ENCODE data around the gene KIAA1671. TPM values are rescaled to one million over a fixed set of nuclear protein-coding genes. Genes with fewer than 3 reads are reported as not detected.

Gene KIAA1671
- total RNA-seq, 1 experiment from 2014 or later, result 12.8 TPM

DNA sequence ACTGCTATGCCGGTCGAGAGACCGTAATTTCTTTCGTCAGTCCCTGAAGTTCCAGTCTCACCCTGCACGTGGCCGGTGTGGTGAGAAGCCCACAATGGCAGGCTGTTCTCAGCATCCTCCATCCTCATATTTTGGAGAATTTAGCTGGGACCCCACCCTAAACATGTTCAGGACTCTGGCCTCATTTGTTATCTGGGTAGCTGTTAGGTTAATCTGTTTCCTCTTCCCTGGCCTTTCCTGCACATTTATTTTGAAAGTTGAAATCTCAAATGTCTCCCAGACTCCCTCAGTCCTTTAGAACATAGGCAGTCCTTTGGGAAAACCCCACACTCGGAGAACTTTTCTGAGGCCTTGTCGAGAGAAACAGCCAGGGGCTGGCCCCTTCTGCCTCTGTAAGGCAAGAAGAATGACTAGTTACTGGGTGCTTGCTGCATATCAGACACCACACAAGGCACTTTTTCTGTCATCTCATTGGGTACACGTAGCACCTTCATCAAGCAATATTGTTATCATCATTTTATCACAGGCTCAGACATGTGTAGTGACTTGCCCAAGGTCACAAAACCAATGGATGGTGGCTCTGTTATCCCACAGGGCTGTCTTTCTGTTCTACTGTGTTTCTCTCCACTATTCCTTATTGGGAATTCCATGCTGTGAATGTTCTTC lies 137.8 kb downstream of the KIAA1671 start:
- TF ChIP-seq, protein P1, sequence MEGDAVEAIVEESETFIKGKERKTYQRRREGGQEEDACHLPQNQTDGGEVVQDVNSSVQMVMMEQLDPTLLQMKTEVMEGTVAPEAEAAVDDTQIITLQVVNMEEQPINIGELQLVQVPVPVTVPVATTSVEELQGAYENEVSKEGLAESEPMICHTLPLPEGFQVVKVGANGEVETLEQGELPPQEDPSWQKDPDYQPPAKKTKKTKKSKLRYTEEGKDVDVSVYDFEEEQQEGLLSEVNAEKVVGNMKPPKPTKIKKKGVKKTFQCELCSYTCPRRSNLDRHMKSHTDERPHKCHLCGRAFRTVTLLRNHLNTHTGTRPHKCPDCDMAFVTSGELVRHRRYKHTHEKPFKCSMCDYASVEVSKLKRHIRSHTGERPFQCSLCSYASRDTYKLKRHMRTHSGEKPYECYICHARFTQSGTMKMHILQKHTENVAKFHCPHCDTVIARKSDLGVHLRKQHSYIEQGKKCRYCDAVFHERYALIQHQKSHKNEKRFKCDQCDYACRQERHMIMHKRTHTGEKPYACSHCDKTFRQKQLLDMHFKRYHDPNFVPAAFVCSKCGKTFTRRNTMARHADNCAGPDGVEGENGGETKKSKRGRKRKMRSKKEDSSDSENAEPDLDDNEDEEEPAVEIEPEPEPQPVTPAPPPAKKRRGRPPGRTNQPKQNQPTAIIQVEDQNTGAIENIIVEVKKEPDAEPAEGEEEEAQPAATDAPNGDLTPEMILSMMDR (conservative IDR thresholded peaks at IDR 0.05; ENCODE audit: low read depth, low read length), result no peak
- TF ChIP-seq EZH2 (IDR thresholded peaks at IDR 0.05; ENCODE audit: borderline replicate concordance, low read depth, low read length, poor library complexity, severe bottlenecking), result no peak
- POLR2A ChIA-PET (ENCODE audit: low non-redundant PET), result no interaction called here
- BruUV-seq (replicated peaks), result no TSS peak
- Histone ChIP-seq H3K4me3 (ENCODE audit: low read depth, low read length, poor library complexity, severe bottlenecking) (no peak overlapping the region), H3K27me3 (replicated peaks; ENCODE audit: insufficient read depth, low read depth, low read length, poor library complexity) (no peaks in the 10 kb centered on the region), H3K36me3 (ENCODE audit: insufficient read depth, low read length, poor library complexity, severe bottlenecking) (no peaks in the 10 kb centered on the region), H3K9me3 (ENCODE audit: low read depth, low read length, poor library complexity, severe bottlenecking) (no peaks in the 10 kb centered on the region), H3K27ac (ENCODE audit: low read depth, low read length, poor library complexity, severe bottlenecking) (no peak overlapping the region), H3K4me1 (ENCODE audit: insufficient read depth, low read length, poor library complexity, severe bottlenecking) (no peaks in the 10 kb centered on the region)
- CTCF ChIA-PET, result no interaction called here
- DNase-seq (ENCODE audit: low spot score), result no peak
- intact Hi-C loops (cut with micrococcal nuclease; ENCODE audit: unreplicated experiment), result no loop called here

DNA sequence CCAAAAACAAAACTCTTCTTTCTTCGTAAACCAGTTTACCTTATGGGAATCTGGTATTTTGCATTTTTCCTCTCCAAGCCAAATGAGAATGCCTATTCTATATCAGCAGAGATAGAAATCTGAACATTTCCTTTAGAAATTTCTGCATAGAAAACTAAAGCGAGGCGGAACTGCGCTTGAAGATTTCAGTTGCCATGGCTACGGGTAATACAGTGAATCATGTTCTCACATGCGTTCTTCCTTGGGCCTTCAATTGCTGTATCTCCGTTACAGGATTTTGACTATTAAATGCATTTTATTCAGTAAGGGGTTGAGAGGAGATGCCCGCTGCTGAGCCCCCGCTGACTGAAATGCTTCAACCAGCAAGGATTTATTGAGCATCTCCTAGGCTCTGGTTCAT lies 138.9 kb downstream of the KIAA1671 start:
- Histone ChIP-seq H3K27ac (ENCODE audit: low read depth, low read length, poor library complexity, severe bottlenecking) (no peak overlapping the region), H3K36me3 (ENCODE audit: insufficient read depth, low read length, poor library complexity, severe bottlenecking) (no peaks in the 10 kb centered on the region), H3K4me1 (ENCODE audit: insufficient read depth, low read length, poor library complexity, severe bottlenecking) (no peaks in the 10 kb centered on the region), H3K27me3 (replicated peaks; ENCODE audit: insufficient read depth, low read depth, low read length, poor library complexity) (no peaks in the 10 kb centered on the region), H3K9me3 (ENCODE audit: low read depth, low read length, poor library complexity, severe bottlenecking) (no peaks in the 10 kb centered on the region), H3K4me3 (ENCODE audit: low read depth, low read length, poor library complexity, severe bottlenecking) (no peak overlapping the region)
- no TSS peak for BruUV-seq (replicated peaks)
- intact Hi-C loops (cut with micrococcal nuclease; ENCODE audit: unreplicated experiment), result no loop called here
- ChIA-PET POLR2A (ENCODE audit: low non-redundant PET) (no interaction called here), CTCF (no interaction called here)
- TF ChIP-seq, protein P1 (conservative IDR thresholded peaks at IDR 0.05; ENCODE audit: low read depth, low read length), result no peak
- no peak for TF ChIP-seq EZH2 (IDR thresholded peaks at IDR 0.05; ENCODE audit: borderline replicate concordance, low read depth, low read length, poor library complexity, severe bottlenecking)
- no peak for DNase-seq (ENCODE audit: low spot score)

DNA sequence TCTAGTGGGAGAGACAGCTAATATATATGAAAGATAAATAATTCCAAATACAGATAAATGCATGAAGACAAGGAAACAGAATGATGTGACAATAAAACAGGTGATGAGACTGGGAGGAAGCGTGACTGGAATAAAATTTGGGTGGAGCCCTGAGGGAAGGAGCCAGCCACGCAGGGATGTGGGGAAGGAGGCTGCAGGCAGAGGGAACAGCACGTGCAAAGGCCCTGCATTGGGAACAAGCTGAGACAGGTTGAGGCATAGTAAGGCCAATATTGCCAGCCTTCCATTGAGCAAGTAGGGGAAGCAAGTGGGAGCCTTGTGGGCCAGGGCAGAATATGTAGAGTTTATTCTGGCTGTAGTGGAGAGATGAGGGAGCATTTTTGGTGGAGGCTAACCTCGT lies 139.6 kb downstream of the KIAA1671 start:
- Histone ChIP-seq H3K27ac (ENCODE audit: low read depth, low read length, poor library complexity, severe bottlenecking) (no peak overlapping the region), H3K9me3 (ENCODE audit: low read depth, low read length, poor library complexity, severe bottlenecking) (no peaks in the 10 kb centered on the region), H3K4me1 (ENCODE audit: insufficient read depth, low read length, poor library complexity, severe bottlenecking) (no peaks in the 10 kb centered on the region), H3K4me3 (ENCODE audit: low read depth, low read length, poor library complexity, severe bottlenecking) (no peak overlapping the region), H3K36me3 (ENCODE audit: insufficient read depth, low read length, poor library complexity, severe bottlenecking) (no peaks in the 10 kb centered on the region), H3K27me3 (replicated peaks; ENCODE audit: insufficient read depth, low read depth, low read length, poor library complexity) (no peaks in the 10 kb centered on the region)
- no TSS peak for BruUV-seq (replicated peaks)
- ChIA-PET CTCF (no interaction called here), POLR2A (ENCODE audit: low non-redundant PET) (no interaction called here)
- no peak for TF ChIP-seq EZH2 (IDR thresholded peaks at IDR 0.05; ENCODE audit: borderline replicate concordance, low read depth, low read length, poor library complexity, severe bottlenecking)
- TF ChIP-seq, protein P1 (conservative IDR thresholded peaks at IDR 0.05; ENCODE audit: low read depth, low read length), result no peak
- intact Hi-C loops (cut with micrococcal nuclease; ENCODE audit: unreplicated experiment), result no loop called here
- no peak for DNase-seq (ENCODE audit: low spot score)

Measured in A673 (cell line).